CD4-positive, alpha-beta T cell treated with Interferon alpha-2 for 1 hour (primary cell): ENCODE results near the gene VPS26B.
"Not testable (repeated sequence)": the region's sequence is repeated elsewhere in the genome, so short reads cannot be mapped to it uniquely, and the experiment has no call there.

Source experiments
- DNase-seq, 2 donors: peaks; one replicate each; pipeline ENCODE4 v3.0.0-alpha.2; 2020 to 2022

The VPS26B gene

GRCh38 chr11:134233729-134234179 lies 9.3 kb downstream of the VPS26B start:
- DNase-seq, result no peak

DNA sequence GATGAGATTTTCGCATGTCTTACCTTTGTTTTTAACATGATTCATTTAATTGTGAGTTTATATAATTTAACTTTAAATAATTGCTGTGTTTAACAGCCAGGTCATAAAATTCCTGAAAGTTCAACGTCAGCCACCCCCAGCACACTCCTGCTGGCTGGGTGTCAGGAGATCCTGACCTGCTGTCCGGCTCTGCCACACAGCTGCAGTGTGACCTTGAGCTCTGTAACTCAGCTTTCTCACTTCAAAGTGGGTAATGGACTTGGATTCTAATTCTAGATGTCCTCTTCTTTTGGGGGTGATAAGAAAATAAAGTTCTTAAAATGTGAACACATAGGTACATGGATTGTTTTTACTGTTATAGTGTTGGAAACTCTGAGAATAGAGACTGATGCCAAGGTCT lies 10.9 kb downstream of the VPS26B start:
- no peak for DNase-seq

DNA sequence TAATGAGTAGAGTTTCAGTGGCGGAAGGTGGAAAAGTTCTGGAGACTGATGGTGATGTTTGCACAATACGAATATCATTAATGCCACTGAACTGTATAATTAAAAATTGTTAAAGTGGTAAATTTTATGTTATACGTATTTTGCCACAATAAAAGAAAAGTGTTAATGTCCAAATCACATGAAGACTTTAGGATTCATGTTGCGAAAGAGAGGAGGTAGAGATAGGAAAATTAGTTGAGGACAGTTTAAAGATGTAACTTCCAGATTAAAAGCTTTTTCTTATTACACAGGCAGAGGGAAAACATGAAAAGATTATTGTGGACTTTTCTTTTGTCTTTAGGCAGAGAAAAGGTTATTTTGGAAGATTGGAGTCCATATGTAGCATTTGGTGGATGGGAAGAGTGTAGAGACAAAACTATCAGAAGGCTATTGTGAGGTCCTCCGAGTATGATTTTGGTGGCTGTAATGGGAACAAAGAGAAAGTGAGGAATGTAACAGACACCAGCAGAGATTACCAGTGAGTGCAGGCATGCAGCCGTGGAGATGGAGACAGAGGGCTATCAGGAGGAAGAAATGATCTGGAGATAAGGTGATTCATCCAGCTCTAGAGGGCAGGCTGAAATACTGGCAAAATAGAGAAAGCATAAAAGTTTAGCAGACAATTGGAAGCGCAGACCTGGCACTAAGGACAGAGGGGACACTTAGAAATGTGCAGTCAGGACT lies 12.5 kb downstream of the VPS26B start:
- no peak for DNase-seq

GRCh38 chr11:134237557-134237922 lies 13.1 kb downstream of the VPS26B start:
- DNase-seq, result no peak

GRCh38 chr11:134238956-134239355 lies 14.5 kb downstream of the VPS26B start:
- no peak for DNase-seq

- DNase-seq, result no peak
Observed at GRCh38 chr11:134240592-134240991, 16.1 kb downstream of the VPS26B start.

- no peak for DNase-seq
Observed at GRCh38 chr11:134242376-134242775, 17.9 kb downstream of the VPS26B start.

DNA sequence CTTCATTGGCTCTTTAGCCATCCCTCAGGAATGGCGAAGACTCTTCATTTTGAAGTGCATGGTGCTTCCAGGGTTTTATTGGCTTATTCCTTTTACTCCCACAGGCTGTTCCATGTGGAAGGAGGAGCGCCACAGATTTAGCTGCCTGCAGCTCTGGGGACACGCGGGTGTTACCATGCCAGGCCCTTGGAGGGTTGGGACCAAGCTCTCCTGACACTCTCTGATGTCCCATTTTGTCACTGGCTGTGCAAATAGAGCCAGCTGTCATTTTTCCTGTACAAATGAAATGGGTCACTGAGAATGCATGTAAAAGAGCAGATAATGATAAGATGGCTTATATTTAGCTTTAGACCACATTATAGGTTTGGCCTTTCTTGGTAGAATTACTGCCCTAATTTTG lies 19.4 kb downstream of the VPS26B start:
- DNase-seq, result no peak

- peak in 1 of 2 donors; percentile 33 for DNase-seq
Observed at GRCh38 chr11:134244593-134244992, 20.1 kb downstream of the VPS26B start.

DNA sequence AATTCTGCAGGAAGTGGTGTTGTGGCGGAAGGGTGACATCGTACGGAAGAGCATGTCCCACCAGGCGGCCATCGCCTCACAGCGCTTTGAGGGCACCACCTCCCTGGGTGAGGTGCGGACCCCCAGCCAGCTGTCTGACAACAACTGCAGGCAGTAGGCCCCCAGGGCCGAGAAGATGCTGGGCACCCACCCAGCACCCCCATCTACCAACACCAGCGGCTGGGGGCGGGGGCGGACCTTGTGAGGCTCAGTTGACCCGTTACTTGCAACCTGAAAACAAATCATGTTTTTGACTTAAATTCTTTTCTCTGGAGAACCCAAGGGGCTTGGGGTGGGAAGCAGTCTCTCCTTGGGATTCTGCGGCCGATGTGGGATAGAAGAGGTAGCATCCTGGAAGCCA lies 21.0 kb downstream of the VPS26B start:
- DNase-seq, result no peak

DNA sequence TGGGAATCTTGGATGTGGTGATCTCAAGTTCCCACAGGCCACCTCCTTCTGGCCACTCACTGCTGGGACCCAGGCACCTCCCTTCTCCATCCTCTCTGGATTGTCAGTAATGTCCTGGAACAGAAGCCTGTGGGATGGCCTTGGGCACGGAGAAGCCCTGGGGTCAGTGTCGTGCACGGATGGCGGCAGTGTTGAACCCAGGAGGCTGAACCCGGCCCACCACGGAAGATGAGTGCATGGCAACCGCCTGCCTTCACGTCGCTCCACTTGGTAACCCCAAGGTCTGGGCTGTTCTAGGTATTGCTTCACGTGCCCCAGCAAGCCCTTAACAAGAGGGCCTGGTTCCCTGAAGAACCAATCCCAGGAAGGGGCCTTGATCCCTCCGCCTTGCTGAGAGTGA lies 21.6 kb downstream of the VPS26B start:
- DNase-seq, result no peak

DNA sequence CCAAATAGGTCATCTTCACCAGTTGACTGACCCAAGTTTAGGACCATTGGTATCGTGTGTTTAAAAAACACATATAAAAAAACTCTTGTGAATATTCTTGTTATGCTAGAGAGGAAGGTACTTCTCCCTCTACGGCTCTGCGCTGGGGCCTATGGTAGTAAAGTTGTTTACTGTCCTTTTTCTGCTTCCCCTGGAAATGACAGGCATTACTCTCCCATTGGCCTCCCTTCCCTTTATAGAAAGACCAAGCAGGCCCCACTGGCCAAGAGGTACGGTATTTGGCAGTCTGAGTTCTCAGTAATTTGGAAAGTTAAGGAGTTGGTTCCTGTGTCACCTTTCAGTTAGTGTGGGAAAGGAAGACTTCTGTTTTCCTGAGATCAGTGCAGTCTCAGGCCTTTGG lies 22.2 kb downstream of the VPS26B start:
- no peak for DNase-seq

GRCh38 chr11:134248910-134249480 lies 24.5 kb downstream of the VPS26B start:
- DNase-seq, result no peak

GRCh38 chr11:134250246-134250645 lies 25.8 kb downstream of the VPS26B start:
- no peak for DNase-seq

- DNase-seq, result no peak
Observed at GRCh38 chr11:134250675-134251074, 26.2 kb downstream of the VPS26B start.

GRCh38 chr11:134252346-134253187 lies 28.1 kb downstream of the VPS26B start:
- DNase-seq, result no peak

- peak; percentile 96 to 97 for DNase-seq
Observed at GRCh38 chr11:134253188-134253993, 28.9 kb downstream of the VPS26B start, which contains the start of the genes ACAD8 and THYN1. TSS of gene ACAD8 (plus strand) at chr11:134253568. CDS start at chr11:134253601, 33 bp downstream. TSS of gene THYN1 (minus strand) at chr11:134253352. CDS start at chr11:134252882, 470 bp downstream.

DNA sequence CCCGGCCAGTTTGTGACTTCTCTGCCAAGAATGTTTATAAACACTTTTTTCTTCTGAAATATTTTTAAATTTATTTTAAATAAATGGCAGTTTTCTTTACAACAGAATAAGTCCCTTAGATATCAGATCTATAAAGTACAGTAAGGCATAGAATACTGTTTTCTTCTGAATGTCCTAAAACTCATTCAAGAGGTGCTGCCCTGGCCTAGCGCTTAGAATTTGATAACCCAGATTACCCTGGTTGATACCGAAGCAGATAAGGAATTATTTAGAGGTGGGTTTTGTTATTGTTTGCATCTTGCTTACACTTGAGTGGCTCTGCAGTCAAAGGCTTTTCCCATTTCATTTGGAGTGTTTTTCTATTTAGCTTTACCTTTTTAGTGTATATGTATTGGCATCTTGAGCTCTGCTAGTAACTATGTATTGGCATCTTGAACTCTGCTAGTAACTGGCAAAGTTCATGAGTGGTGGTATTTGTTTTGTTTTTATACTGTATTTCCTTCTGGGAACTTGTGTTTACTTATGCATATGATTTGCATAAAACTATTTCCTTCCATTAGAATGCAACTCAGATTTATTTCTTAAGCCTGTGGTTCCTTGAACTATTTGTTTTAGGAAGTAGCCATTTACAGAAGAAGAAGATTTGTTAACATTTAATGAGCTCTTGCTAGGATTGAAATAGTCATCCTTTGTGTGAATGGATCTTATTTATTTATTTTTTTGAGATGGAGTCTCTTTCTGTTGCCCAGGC lies 30.1 kb downstream of the VPS26B start:
- no peak for DNase-seq

DNA sequence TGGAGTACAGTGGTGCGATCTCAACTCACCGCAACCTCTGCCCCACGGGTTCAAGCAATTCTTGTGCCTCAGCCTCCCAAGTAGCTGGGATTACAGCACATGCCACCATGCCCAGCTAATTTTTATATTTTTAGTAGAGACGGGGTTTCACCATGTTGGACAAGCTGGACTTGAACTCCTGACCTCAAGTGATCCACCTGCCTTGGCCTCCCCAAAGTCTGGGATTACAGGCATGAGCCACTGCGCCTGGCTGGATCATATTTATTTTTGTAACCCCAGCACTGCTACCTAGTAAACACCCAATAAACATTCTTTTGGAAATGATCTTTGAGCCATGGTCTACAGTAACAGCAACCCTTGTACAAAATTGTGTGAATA lies 30.7 kb downstream of the VPS26B start:
- DNase-seq, result not testable (repeated sequence)

DNA sequence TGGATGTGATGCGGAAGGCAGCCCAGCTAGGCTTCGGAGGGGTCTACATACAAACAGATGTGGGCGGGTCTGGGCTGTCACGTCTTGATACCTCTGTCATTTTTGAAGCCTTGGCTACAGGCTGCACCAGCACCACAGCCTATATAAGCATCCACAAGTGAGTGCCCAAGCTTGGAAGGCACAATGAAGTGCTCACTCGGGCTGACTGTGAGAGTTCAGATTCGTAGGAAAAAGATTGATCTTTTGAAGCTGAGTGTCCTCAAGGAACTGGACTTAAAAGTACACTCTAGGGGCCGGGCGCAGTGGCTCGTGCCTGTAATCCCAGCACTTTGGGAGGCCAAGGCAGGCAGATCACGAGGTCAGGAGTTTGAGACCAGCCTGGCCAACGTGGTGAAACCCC lies 32.6 kb downstream of the VPS26B start:
- DNase-seq, result no peak

- no peak for DNase-seq
Observed at GRCh38 chr11:134258577-134258976, 34.1 kb downstream of the VPS26B start.

- no peak for DNase-seq
Observed at GRCh38 chr11:134260503-134260902, 36.0 kb downstream of the VPS26B start.
